ENCODE data around the gene RBM45. TPM values are rescaled to one million over a fixed set of nuclear protein-coding genes. Genes with fewer than 3 reads are reported as not detected.

Gene RBM45
- total and polyA plus RNA-seq, 4 donors = 8.8 to 19.6 (median 13.0) TPM

DNA sequence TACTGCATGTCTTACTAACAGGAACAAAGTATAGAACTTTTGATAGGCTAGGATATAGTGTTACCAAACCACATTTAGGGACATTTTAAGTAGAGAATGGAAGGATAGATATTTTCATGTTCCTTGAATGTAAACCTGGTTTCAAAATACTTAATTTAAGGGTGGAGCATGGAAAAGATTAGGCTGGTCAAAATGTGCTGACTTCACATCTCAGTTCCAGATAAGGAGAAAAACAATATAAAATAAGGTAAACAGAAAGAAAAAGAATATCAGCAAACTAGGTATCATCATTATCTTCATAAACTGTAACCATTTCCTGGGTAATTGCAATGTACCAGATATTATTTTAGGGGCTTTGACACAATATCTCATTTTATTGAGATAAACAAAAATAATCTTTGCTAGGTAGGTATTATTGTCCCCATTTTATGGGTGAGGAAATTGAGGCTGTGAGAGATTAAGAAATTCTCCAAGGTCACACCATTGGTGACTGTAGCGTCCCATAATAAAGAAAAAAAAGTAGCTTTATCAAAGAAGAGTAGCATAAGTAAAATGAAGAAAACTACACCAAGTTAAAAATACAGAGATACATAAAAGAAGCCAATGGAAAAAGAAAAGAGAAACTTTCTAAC, 43.3 kb upstream of the RBM45 start:
- DNase-seq (no peak), ATAC-seq (ENCODE audit: insufficient read depth, low FRiP score) (no peak)
- Histone ChIP-seq H3K36me3 (ENCODE audit: control insufficient read depth in 4 of 4, insufficient read depth in 4 of 4, low read length in 4 of 4) (no peaks in the 10 kb centered on the region), H3K9me3 (ENCODE audit: control insufficient read depth in 4 of 4, insufficient read depth in 3 of 4, low read length in 3 of 4) (no peaks in the 10 kb centered on the region), H3K9ac (ENCODE audit: insufficient read depth in 1 of 2, low read length in 2 of 2) (no peak overlapping the region), H3K4me1 (ENCODE audit: control insufficient read depth in 5 of 5, insufficient read depth in 5 of 5, low read length in 5 of 5) (peaks cover 0 to 10% (median 0%) of the 10 kb centered on the region in 5 donors), H3K27ac (ENCODE audit: low read depth in 1 of 2, low read length in 1 of 2) (no peak overlapping the region), H3K4me3 (no peak overlapping the region), H3K27me3 (ENCODE audit: control insufficient read depth in 3 of 3, insufficient read depth in 3 of 3, low read length in 2 of 3) (peaks cover 0 to 19% (median 13%) of the 10 kb centered on the region in 3 donors)
- 92 to 98% methylated on average over 1 of the region's 1 CpG for WGBS, 2 donors
- TF ChIP-seq, protein P1, sequence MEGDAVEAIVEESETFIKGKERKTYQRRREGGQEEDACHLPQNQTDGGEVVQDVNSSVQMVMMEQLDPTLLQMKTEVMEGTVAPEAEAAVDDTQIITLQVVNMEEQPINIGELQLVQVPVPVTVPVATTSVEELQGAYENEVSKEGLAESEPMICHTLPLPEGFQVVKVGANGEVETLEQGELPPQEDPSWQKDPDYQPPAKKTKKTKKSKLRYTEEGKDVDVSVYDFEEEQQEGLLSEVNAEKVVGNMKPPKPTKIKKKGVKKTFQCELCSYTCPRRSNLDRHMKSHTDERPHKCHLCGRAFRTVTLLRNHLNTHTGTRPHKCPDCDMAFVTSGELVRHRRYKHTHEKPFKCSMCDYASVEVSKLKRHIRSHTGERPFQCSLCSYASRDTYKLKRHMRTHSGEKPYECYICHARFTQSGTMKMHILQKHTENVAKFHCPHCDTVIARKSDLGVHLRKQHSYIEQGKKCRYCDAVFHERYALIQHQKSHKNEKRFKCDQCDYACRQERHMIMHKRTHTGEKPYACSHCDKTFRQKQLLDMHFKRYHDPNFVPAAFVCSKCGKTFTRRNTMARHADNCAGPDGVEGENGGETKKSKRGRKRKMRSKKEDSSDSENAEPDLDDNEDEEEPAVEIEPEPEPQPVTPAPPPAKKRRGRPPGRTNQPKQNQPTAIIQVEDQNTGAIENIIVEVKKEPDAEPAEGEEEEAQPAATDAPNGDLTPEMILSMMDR (IDR thresholded peaks at IDR 0.05; ENCODE audit: control extremely low read depth, extremely low read depth) = no peak

DNA sequence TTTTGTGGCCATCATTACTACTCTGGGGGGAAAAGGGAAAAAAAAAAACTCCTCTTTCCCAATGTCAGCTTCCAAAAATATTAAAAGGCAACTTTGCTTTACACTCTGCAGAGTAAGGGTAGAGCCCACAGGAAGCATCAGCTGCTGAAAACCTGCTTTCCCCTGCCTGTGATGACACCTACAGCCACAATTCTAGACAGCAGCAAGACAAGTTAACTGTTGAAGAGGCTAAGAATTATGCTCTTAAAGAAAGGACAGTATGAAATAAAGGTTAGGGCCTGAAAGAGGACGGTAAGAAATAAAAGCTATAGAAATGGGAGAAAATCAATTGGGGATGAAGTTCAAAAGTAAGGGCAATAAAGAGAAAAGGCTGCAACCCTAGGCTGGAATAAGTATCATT, 42.7 kb upstream of the RBM45 start:
- ATAC-seq (ENCODE audit: insufficient read depth, low FRiP score) = no peak
- TF ChIP-seq, protein P1 (IDR thresholded peaks at IDR 0.05; ENCODE audit: control extremely low read depth, extremely low read depth) = no peak

DNA sequence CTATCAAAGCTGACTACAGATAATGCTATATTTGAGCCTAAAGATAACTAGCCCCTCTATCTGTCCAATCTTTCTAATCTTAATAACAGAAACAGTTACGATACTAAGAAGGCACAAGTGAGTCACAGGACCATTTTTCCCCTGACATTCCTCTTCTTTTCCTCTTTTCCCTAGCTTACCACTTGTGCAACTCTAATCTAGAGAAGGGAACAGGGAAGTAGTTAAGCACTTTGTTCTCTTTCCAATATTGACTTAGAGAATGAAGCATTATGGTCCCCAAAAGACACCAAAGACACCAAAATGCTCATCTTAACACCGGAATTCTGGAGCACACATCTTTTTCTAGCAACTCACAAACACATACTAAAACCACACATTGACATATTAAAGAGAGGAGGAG, 41.4 kb upstream of the RBM45 start:
- Histone ChIP-seq H3K9me3 (ENCODE audit: control insufficient read depth in 4 of 4, insufficient read depth in 3 of 4, low read length in 3 of 4) (no peaks in the 10 kb centered on the region), H3K4me3 (no peak overlapping the region), H3K9ac (ENCODE audit: insufficient read depth in 1 of 2, low read length in 2 of 2) (no peak overlapping the region), H3K27ac (ENCODE audit: low read depth in 1 of 2, low read length in 1 of 2) (no peak overlapping the region), H3K4me1 (ENCODE audit: control insufficient read depth in 5 of 5, insufficient read depth in 5 of 5, low read length in 5 of 5) (peaks cover 0 to 10% (median 0%) of the 10 kb centered on the region in 5 donors), H3K27me3 (ENCODE audit: control insufficient read depth in 3 of 3, insufficient read depth in 3 of 3, low read length in 2 of 3) (peaks cover 0 to 23% (median 16%) of the 10 kb centered on the region in 3 donors), H3K36me3 (ENCODE audit: control insufficient read depth in 4 of 4, insufficient read depth in 4 of 4, low read length in 4 of 4) (no peaks in the 10 kb centered on the region)
- DNase-seq (no peak), ATAC-seq (ENCODE audit: insufficient read depth, low FRiP score) (no peak)
- TF ChIP-seq, protein P1 (IDR thresholded peaks at IDR 0.05; ENCODE audit: control extremely low read depth, extremely low read depth) = no peak
- 51 to 81% methylated on average over 2 of the region's 2 CpGs for WGBS, 2 donors

More for the DNA sequence above, 42.7 kb upstream of the RBM45 start:
- Histone ChIP-seq H3K9me3 (ENCODE audit: control insufficient read depth in 4 of 4, insufficient read depth in 3 of 4, low read length in 3 of 4) (no peaks in the 10 kb centered on the region), H3K27me3 (ENCODE audit: control insufficient read depth in 3 of 3, insufficient read depth in 3 of 3, low read length in 2 of 3) (peaks cover 0 to 23% (median 14%) of the 10 kb centered on the region in 3 donors), H3K36me3 (ENCODE audit: control insufficient read depth in 4 of 4, insufficient read depth in 4 of 4, low read length in 4 of 4) (no peaks in the 10 kb centered on the region), H3K9ac (ENCODE audit: insufficient read depth in 1 of 2, low read length in 2 of 2) (no peak overlapping the region), H3K4me3 (no peak overlapping the region), H3K27ac (ENCODE audit: low read depth in 1 of 2, low read length in 1 of 2) (no peak overlapping the region), H3K4me1 (ENCODE audit: control insufficient read depth in 5 of 5, insufficient read depth in 5 of 5, low read length in 5 of 5) (peaks cover 0 to 10% (median 0%) of the 10 kb centered on the region in 5 donors)
- no peak for DNase-seq
- WGBS, 2 donors = 79 to 85% methylated on average over 1 of the region's 1 CpG

All from lung (tissue), 12 donors.